Mucosa of descending colon (tissue), 3 donors: ENCODE results near the gene KCP. TPM values are rescaled to one million over a fixed set of nuclear protein-coding genes. Genes with fewer than 3 reads are reported as not detected.

Experiments used
- ATAC-seq: fragments of 200-7000 bp; cut with Tn5 transposase; one replicate; pipeline ENCODE4 v1.9.1; 2020; ENCODE audit warnings: mild to moderate bottlenecking, moderate library complexity
- DNase-seq, 3 donors: peaks; one replicate each; pipeline ENCODE4 v3.0.0-alpha.2; 2020
- H3K36me3 ChIP-seq: fragments of 200-600 bp; one replicate; pipeline ENCODE4 v1.8.0; 2021; ENCODE audit warnings: low read depth, mild to moderate bottlenecking
- H3K4me1 ChIP-seq: fragments of 200-600 bp; one replicate; pipeline ENCODE4 v1.8.0; 2021; ENCODE audit warnings: low read depth, mild to moderate bottlenecking
- H3K4me3 ChIP-seq: fragments of 200-600 bp; one replicate; pipeline ENCODE4 v1.8.0; 2021; ENCODE audit warnings: mild to moderate bottlenecking
- H3K9me3 ChIP-seq: fragments of 200-600 bp; one replicate; pipeline ENCODE4 v1.8.0; 2021; ENCODE audit warnings: mild to moderate bottlenecking
- CTCF ChIP-seq: fragments of 200-600 bp; IDR thresholded peaks from one replicate; pipeline ENCODE4 v1.8.0; 2022; ENCODE audit warnings: antibody characterized with exemption, mild to moderate bottlenecking
- intact Hi-C, 2 donors: fragments of 100-400 bp; cut with DNase I in 1 of 2; cut with micrococcal nuclease in 1 of 2; formaldehyde crosslinking; loops; one replicate each; pipeline versions ENCODE4 v1.11.0 to v1.11.1; 2022; cut with DNase I, micrococcal nuclease
- total RNA-seq, 3 donors: library from RNA; stranded (reverse); fragmentation: NEBNext Ultra II Directional in 2 of 3; extraction: Animal tissue kit (Norgen Biotek cat#: 25700) in 2 of 3; gene quantifications; one replicate each; pipeline versions ENCODE4 v1.2.1 to v1.2.4, GENCODE V29; 2021 to 2023
- donor health status: DM: no; HTN: no; CAD: no; lungs with moderate emphysema.
- donor health status: DM: no; HTN: no; CAD: no.
- donor health status: DM: no; HTN: yes; CAD: no.

Gene KCP
- total RNA-seq, 3 donors from 2014 or later = 0.47 to 1.7 (median 1.4) TPM

DNA sequence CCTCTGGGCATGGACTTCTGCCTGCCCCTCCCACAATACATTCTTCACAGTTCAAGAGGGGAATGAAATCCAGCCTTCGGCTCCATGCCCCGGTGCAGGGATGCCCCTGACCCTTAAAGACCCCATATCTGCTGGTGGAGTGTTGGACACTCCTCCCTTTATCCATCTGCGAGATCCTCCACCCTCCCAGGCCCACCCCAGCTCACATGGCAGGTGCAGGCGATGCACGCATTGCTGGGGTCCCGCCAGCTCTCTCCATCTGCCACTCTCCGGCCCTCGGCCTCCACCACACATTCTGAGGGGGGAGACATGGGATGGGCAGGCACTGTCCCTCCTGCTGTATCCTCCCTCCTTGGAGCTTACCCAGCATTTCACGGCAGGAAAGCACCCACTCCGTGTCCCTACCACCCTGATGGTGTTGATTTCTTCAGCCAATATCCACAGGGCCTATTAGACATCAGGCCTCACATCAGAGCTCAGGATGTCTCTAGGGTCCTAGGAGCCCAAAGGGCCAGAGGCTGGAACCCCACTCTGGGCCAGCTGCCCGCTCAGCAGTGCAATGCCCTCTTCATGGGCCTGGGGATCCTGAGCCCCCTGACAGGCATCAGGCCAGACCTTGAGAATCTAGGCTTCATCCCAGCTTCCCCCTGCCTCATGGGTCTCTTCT lies 29.6 kb downstream of the KCP start:
- no peak overlapping the region for H3K4me3 ChIP-seq
- peak in 2 of 3 donors; percentile 14 to 44 for DNase-seq
- intact Hi-C loops = no loop called here
- peaks cover 8% of the 10 kb centered on the region for H3K4me1 ChIP-seq
- no peaks in the 10 kb centered on the region for H3K36me3 ChIP-seq
- ATAC-seq = no peak
- no peaks in the 10 kb centered on the region for H3K9me3 ChIP-seq
- no peak for TF ChIP-seq CTCF

GRCh38 chr7:128879939-128880746 lies 30.4 kb downstream of the KCP start:
- peak; percentile 77 for TF ChIP-seq CTCF
- ATAC-seq (peak; percentile 79), DNase-seq (peak; percentile 58 to 83 (median 82))
- H3K9me3 ChIP-seq = no peaks in the 10 kb centered on the region
- H3K4me1 ChIP-seq = peaks cover 10% of the 10 kb centered on the region
- no peaks in the 10 kb centered on the region for H3K36me3 ChIP-seq
- intact Hi-C loops = no loop called here
- H3K4me3 ChIP-seq = no peak overlapping the region

DNA sequence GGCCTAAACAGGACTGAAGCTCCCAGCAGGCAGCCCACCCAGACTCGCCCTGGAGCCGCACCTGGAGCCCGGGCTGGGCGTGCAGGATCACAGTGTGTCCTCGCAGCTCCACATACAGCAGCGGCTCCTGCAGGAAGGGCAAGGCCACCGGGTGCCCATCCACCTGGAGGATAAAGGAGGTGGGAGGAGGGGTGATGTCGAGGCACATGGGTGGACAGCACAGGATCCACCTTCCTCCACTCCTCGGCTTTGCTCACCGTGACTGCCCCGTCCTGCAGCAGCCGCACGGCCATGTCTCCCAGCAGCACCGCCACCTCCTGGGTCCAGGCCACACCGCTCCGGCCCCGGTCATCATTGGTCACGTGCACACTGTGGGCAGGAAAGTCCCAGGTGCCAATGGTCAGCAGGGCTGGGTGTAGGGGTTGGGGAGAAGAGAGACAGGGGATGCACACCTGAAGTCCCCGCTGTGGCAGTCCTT lies 31.0 kb downstream of the KCP start:
- Histone ChIP-seq H3K4me1 (peaks cover 13% of the 10 kb centered on the region), H3K36me3 (no peaks in the 10 kb centered on the region), H3K9me3 (no peaks in the 10 kb centered on the region), H3K4me3 (no peak overlapping the region)
- DNase-seq (peak in 1 of 3 donors; percentile 49), ATAC-seq (no peak)
- TF ChIP-seq CTCF = no peak
- intact Hi-C loops = no loop called here

GRCh38 chr7:128878226-128879105 lies 32.0 kb downstream of the KCP start:
- DNase-seq (peak in 2 of 3 donors; percentile 19 to 20), ATAC-seq (no peak)
- no peak overlapping the region for H3K4me3 ChIP-seq
- H3K4me1 ChIP-seq = peaks cover 13% of the 10 kb centered on the region
- no peaks in the 10 kb centered on the region for H3K9me3 ChIP-seq
- TF ChIP-seq CTCF = no peak
- H3K36me3 ChIP-seq = no peaks in the 10 kb centered on the region
- intact Hi-C loops = no loop called here

DNA sequence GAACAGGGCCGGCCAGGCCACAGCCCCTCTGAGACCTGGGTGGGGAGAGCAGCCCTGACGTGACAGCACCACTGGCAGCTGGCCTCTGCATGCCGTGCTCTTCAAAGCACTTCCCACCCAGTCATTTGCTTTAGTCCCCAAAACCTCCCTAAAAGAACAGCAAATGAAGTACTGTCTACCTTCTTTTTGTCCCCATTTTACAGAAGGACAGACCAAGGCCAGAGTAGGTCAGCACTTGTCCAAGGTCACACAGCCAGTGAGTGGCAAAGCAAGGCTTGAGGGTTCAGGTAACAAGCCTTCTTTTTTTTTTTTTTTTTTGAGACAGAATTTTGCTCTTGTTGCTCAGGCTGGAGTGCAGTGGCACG lies 32.8 kb downstream of the KCP start:
- DNase-seq = no peak
- Histone ChIP-seq H3K4me3 (no peak overlapping the region), H3K36me3 (no peaks in the 10 kb centered on the region), H3K9me3 (no peaks in the 10 kb centered on the region), H3K4me1 (peaks cover 13% of the 10 kb centered on the region)
- TF ChIP-seq CTCF = no peak
- intact Hi-C loops = no loop called here
- no peak for ATAC-seq
